ENCODE results near the gene CAMTA1.

CAMTA1 gene

DNA sequence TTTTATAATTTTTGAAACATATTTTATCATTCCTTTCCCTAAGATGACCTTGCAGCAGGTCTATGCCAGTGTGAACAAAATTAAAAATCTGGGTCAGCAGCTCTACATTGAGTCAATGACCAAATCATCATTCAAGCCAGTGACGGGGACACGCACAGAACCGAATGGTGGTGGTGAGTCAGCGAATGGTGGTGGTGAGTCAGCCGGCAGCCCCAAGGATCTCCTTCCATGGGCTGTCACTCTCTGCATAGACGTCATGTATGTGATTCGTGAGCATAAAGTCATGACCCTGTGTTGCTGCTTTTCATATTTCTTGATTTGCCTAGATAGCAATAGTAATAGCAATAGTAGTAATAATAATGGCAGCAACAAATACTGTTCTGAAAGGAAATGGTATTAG lies 1025.1 kb downstream of the CAMTA1 start:
- peak in 1 of 3 experiments; percentile 29 for DNase-seq (ENCODE audit: low read depth in 3 of 3)

DNA sequence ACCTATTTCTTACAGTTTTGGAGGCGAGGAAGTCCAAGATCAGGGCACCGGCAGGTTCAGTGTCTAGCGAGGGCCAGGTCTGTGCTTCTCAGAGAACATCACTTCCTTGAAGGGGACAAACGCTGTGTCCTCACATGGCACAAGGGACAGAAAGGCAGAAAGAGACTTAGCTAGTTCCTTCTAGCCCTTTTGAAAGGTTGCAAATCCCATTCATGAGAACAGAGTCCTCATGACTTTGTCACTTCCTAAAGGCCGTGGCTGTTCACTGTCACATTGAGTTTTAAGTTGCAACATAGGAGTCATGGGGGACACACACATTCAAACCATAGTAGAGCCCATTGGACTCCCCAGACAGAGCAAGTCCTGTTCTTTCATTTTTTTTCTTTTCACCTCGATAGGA lies 1026.2 kb downstream of the CAMTA1 start:
- no peak for DNase-seq (ENCODE audit: low read depth in 3 of 3)

- no peak for DNase-seq (ENCODE audit: low read depth in 3 of 3)
These were observed 1028.6 kb downstream of the CAMTA1 start for GRCh38 chr1:7813677-7814373.

All from stimulated activated CD4-positive, alpha-beta T cell treated with anti-CD3 and anti-CD28 coated beads, TNF-alpha, amount 100 ng/mL, for 24 hours (primary cell).